ENCODE results near the gene ASIC2. TPM values are rescaled to one million over a fixed set of nuclear protein-coding genes. Genes with fewer than 3 reads are reported as not detected.

Gene ASIC2
- not detected for total RNA-seq
- not detected for polyA plus RNA-seq

DNA sequence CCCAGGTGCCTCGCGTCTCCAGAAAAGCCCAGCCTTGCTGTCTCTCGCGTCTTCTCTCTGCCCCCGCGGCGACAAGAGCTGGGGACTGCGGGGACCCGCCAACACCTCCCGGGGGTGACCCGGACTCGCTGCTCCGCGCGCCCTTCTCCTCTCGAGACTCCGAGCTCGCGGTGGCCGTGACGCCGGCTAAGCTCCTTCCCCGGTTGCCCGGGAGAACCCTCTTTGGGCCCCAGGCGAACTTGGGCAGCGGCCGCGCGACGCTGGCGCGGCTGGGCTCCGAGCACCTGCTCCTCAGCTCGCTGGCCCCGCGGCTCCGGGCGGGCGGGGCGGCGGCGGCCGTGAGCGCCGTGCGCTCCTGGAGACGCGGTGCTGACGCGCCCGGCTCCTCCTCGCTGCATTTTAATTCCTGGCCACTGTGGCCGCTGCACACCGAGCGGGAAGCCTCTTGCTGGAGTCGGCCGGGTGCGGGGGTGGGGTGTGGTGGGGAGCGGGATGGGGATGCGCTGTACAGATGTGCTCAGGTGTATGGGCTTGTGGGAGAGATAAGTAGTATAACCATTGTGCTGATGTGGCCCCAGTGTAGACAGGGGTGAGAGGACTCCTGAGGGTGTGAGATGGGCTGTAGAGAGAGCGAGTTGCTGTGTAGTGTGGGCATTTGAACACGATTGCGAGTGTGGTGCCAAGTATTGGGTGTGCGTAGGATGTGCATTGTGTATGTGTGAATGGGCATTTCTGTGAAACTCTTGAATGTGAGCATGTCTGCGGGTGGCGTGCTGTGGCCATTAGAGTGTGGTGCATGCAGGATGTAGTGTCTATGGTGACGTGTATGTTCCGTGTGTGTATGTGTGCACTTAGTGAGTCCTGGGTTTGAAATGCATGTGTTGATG is at the start of gene ASIC2:
Gene ASIC2 (minus strand): TSS at position 315 of the 887 bp plus-strand sequence.
- ChIA-PET POLR2A (no interaction called here), CTCF (no interaction called here)
- Histone ChIP-seq H3K9me3 (ENCODE audit: low read length) (no peaks in the 10 kb centered on the region), H3K4me1 (ENCODE audit: insufficient read depth, low read length) (no peaks in the 10 kb centered on the region), H3K4me3 (ENCODE audit: low read length) (no peak within 1 kb of the TSS), H3K36me3 (ENCODE audit: insufficient read depth, low read length) (no peaks in the 10 kb centered on the region), H3K27ac (ENCODE audit: low read depth, low read length) (no peak within 1 kb of the TSS), H3K27me3 (ENCODE audit: insufficient read depth, low read length, poor library complexity, severe bottlenecking) (peaks cover 7% of the 10 kb centered on the region)
- H3K36me3 Mint-ChIP-seq: peaks cover 0 to 3% (median 0%) of the 10 kb centered on the region in 3 donors
- H3K4me1 Mint-ChIP-seq: peaks cover 9 to 13% (median 12%) of the 10 kb centered on the region in 3 donors
- no peaks in the 10 kb centered on the region for H3K9me3 Mint-ChIP-seq
- H3K27me3 Mint-ChIP-seq: peaks cover 41 to 58% of the 10 kb centered on the region in 2 donors
- no peak for DNase-seq
- H3K27ac Mint-ChIP-seq: no peak within 1 kb of the TSS
- peak within 1 kb of the TSS in 2 of 7 donors; percentile 36 to 46 for H3K4me3 Mint-ChIP-seq

DNA sequence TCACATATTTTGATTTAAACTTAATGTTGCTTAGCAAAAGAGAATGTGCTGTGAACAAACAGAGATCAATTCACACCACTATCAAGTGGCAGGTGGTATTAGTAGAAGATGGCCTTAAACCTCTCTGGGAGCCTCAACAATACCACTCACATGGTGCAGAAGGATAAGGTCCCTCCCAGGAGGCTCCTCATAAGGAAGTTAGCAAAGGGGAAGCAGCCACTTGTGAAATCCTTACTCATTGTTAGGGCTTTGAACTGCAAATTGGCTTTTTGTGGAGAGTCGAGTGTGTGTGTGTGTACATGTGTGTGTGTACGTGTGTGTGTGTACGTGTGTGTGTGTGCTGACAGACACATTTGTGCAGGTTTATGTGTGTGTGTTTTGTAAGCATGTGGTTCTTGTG is 48.9 kb upstream of the ASIC2 start:
- H3K4me1 ChIP-seq (ENCODE audit: insufficient read depth, low read length): no peaks in the 10 kb centered on the region
- peaks cover 0 to 9% (median 0%) of the 10 kb centered on the region in 5 donors for H3K9me3 Mint-ChIP-seq
- H3K27ac ChIP-seq (ENCODE audit: low read depth, low read length): no peak overlapping the region
- no peaks in the 10 kb centered on the region for H3K36me3 Mint-ChIP-seq
- DNase-seq: no peak
- no peaks in the 10 kb centered on the region for H3K9me3 ChIP-seq (ENCODE audit: low read length)
- no peaks in the 10 kb centered on the region for H3K27me3 ChIP-seq (ENCODE audit: insufficient read depth, low read length, poor library complexity, severe bottlenecking)
- ChIA-PET POLR2A (no interaction called here), CTCF (no interaction called here)
- no peak overlapping the region for H3K27ac Mint-ChIP-seq
- no peaks in the 10 kb centered on the region for H3K4me1 Mint-ChIP-seq
- H3K4me3 ChIP-seq (ENCODE audit: low read length): no peak overlapping the region
- H3K4me3 Mint-ChIP-seq: no peak overlapping the region
- peaks cover 10 to 25% of the 10 kb centered on the region in 2 donors for H3K27me3 Mint-ChIP-seq
- H3K36me3 ChIP-seq (ENCODE audit: insufficient read depth, low read length): no peaks in the 10 kb centered on the region

DNA sequence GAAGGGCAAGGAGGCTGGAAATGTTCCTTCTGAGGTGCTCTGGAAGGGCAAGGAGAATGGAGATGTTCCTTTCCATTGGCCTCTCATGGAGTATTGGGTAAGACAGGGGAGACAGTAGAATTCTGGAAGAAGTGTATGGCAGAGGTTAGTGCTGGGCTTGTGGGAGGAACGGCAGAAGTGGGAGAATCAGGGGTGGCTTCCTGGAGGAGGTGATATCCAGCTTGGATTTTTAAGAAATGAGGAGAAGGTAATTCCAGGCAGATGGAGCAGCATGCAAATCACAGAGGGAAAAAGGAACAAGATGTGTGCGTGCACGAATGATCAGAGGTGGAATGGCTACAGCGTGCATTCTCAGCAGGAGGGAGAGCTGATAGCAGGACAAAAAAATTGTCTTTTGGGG is 45.1 kb upstream of the ASIC2 start:
- Histone ChIP-seq H3K9me3 (ENCODE audit: low read length) (no peaks in the 10 kb centered on the region), H3K36me3 (ENCODE audit: insufficient read depth, low read length) (no peaks in the 10 kb centered on the region), H3K27me3 (ENCODE audit: insufficient read depth, low read length, poor library complexity, severe bottlenecking) (no peaks in the 10 kb centered on the region), H3K4me1 (ENCODE audit: insufficient read depth, low read length) (no peaks in the 10 kb centered on the region), H3K27ac (ENCODE audit: low read depth, low read length) (no peak overlapping the region), H3K4me3 (ENCODE audit: low read length) (no peak overlapping the region)
- DNase-seq: no peak
- H3K9me3 Mint-ChIP-seq: peaks cover 0 to 6% (median 0%) of the 10 kb centered on the region in 5 donors
- no peak overlapping the region for H3K27ac Mint-ChIP-seq
- H3K4me1 Mint-ChIP-seq: no peaks in the 10 kb centered on the region
- peaks cover 8 to 27% of the 10 kb centered on the region in 2 donors for H3K27me3 Mint-ChIP-seq
- H3K4me3 Mint-ChIP-seq: no peak overlapping the region
- ChIA-PET POLR2A (no interaction called here), CTCF (no interaction called here)
- no peaks in the 10 kb centered on the region for H3K36me3 Mint-ChIP-seq

DNA sequence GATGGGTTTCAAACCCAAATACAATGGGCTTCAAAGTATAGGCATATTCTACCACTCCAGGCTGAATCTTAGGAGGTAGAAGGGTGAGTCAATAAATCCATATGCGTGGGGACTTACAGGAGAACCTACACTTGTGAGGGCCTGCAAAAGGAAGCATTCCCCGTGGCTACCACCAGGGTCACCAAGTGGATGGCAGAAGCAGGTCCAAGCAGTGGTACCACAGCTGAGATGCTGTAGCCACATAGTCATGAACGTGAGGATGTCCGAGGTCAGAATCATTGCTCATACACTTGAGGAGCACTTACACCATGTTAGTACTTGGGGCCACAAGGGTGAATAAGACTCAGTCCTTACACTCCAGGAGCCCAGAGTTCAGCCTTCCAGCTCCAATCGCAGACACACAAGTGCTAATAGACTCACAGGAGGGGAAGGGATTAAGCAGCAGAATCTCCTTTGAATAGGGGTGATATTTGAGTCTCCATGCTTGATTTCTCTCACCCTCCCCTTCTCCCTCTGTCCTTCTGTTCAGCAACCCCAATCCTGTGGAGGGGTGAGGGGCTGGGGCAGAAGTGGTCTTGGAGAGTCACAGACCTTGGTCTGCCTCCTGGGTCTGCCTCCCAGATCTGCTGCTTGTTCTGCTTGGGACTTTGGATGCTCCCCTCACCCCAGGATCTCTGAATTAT is 42.5 kb upstream of the ASIC2 start:
- H3K4me3 Mint-ChIP-seq: no peak overlapping the region
- H3K4me3 ChIP-seq (ENCODE audit: low read length): no peak overlapping the region
- H3K27ac ChIP-seq (ENCODE audit: low read depth, low read length): no peak overlapping the region
- CTCF ChIA-PET: no interaction called here
- no peaks in the 10 kb centered on the region for H3K4me1 ChIP-seq (ENCODE audit: insufficient read depth, low read length)
- H3K27me3 ChIP-seq (ENCODE audit: insufficient read depth, low read length, poor library complexity, severe bottlenecking): no peaks in the 10 kb centered on the region
- DNase-seq: no peak
- no peaks in the 10 kb centered on the region for H3K36me3 Mint-ChIP-seq
- no peaks in the 10 kb centered on the region for H3K4me1 Mint-ChIP-seq
- H3K27me3 Mint-ChIP-seq: peaks cover 8 to 24% of the 10 kb centered on the region in 2 donors
- POLR2A ChIA-PET: no interaction called here
- H3K9me3 Mint-ChIP-seq: peaks cover 0 to 3% (median 0%) of the 10 kb centered on the region in 5 donors
- no peaks in the 10 kb centered on the region for H3K36me3 ChIP-seq (ENCODE audit: insufficient read depth, low read length)
- no peak overlapping the region for H3K27ac Mint-ChIP-seq
- no peaks in the 10 kb centered on the region for H3K9me3 ChIP-seq (ENCODE audit: low read length)

DNA sequence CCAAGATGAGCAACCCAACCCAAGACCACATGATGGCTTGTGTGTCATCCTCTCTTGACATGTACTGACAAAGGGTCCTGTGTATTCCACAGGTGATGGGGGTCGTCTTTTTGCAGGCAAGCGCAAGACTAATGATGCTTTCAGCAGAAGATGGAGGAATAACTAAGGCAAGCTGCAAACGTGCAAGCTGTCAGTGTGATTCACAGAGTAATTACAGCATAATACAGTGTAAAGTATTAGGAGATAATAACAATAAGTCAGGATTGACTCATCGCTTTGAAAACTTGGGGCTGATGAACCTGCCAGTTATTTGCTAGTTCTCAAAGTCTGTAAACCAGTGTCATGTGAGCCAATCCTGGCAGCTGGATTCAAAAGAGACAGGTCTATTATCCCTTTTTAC is 41.6 kb upstream of the ASIC2 start:
- Mint-ChIP-seq H3K27me3 (peaks cover 10 to 21% of the 10 kb centered on the region in 2 donors), H3K27ac (no peak overlapping the region), H3K4me1 (no peaks in the 10 kb centered on the region), H3K9me3 (peaks cover 0 to 6% (median 0%) of the 10 kb centered on the region in 5 donors), H3K36me3 (no peaks in the 10 kb centered on the region), H3K4me3 (no peak overlapping the region)
- H3K4me3 ChIP-seq (ENCODE audit: low read length): no peak overlapping the region
- no peak for DNase-seq
- H3K4me1 ChIP-seq (ENCODE audit: insufficient read depth, low read length): no peaks in the 10 kb centered on the region
- CTCF ChIA-PET: no interaction called here
- no peak overlapping the region for H3K27ac ChIP-seq (ENCODE audit: low read depth, low read length)
- no peaks in the 10 kb centered on the region for H3K27me3 ChIP-seq (ENCODE audit: insufficient read depth, low read length, poor library complexity, severe bottlenecking)
- POLR2A ChIA-PET: no interaction called here
- H3K36me3 ChIP-seq (ENCODE audit: insufficient read depth, low read length): no peaks in the 10 kb centered on the region
- H3K9me3 ChIP-seq (ENCODE audit: low read length): no peaks in the 10 kb centered on the region

DNA sequence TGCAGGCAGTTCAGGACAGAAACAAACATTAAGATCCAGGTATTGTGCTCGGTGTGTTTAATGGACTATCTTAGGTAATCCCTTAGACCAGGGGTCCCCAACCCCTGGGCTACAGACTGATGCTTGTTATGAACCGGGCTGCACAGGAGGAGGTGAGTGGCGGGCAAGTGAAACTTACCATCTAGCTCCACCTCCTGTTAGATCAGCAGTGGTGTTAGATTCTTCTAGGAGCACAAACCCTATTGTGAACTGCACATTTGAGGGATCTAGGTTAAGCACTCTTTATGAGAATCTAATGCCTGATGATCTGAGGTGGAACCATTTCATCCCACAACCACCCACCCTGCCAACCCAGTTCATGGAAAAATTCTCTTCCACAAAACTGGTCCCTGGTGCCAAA is 37.8 kb upstream of the ASIC2 start:
- no peaks in the 10 kb centered on the region for H3K36me3 Mint-ChIP-seq
- POLR2A ChIA-PET: no interaction called here
- H3K9me3 ChIP-seq (ENCODE audit: low read length): no peaks in the 10 kb centered on the region
- CTCF ChIA-PET: no interaction called here
- no peak overlapping the region for H3K27ac ChIP-seq (ENCODE audit: low read depth, low read length)
- DNase-seq: no peak
- H3K36me3 ChIP-seq (ENCODE audit: insufficient read depth, low read length): no peaks in the 10 kb centered on the region
- H3K4me3 Mint-ChIP-seq: no peak overlapping the region
- H3K27me3 Mint-ChIP-seq: peaks cover 4 to 6% of the 10 kb centered on the region in 2 donors
- H3K27ac Mint-ChIP-seq: no peak overlapping the region
- H3K4me1 Mint-ChIP-seq: no peaks in the 10 kb centered on the region
- no peaks in the 10 kb centered on the region for H3K27me3 ChIP-seq (ENCODE audit: insufficient read depth, low read length, poor library complexity, severe bottlenecking)
- H3K4me3 ChIP-seq (ENCODE audit: low read length): no peak overlapping the region
- peaks cover 0 to 7% (median 3%) of the 10 kb centered on the region in 5 donors for H3K9me3 Mint-ChIP-seq
- H3K4me1 ChIP-seq (ENCODE audit: insufficient read depth, low read length): no peaks in the 10 kb centered on the region

DNA sequence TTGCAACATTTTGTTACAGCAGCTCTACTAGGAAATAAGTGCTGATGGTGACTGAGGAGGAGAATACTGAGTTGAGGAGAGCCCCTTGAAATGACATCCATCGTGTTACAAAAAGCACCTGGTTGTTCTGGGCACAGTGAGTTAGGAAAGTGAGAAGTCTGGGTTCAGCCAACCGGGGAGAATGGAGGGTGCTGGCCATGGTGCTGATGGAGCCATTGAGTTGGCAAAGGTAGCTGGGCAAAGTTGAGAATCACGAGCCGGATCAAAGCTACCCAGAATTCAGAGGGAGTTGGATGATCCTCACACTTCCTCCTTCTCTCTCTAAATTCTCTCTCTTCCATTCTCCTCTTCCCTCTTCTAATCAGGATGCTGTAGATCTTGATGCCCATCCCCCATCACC is 35.0 kb upstream of the ASIC2 start:
- no peaks in the 10 kb centered on the region for H3K9me3 ChIP-seq (ENCODE audit: low read length)
- POLR2A ChIA-PET: no interaction called here
- peaks cover 0 to 4% (median 3%) of the 10 kb centered on the region in 5 donors for H3K9me3 Mint-ChIP-seq
- no peaks in the 10 kb centered on the region for H3K36me3 ChIP-seq (ENCODE audit: insufficient read depth, low read length)
- no peaks in the 10 kb centered on the region for H3K4me1 ChIP-seq (ENCODE audit: insufficient read depth, low read length)
- peaks cover 8 to 9% of the 10 kb centered on the region in 2 donors for H3K27me3 Mint-ChIP-seq
- H3K27ac ChIP-seq (ENCODE audit: low read depth, low read length): no peak overlapping the region
- H3K4me3 Mint-ChIP-seq: no peak overlapping the region
- no peak overlapping the region for H3K27ac Mint-ChIP-seq
- H3K4me3 ChIP-seq (ENCODE audit: low read length): no peak overlapping the region
- DNase-seq: no peak
- no peaks in the 10 kb centered on the region for H3K4me1 Mint-ChIP-seq
- H3K36me3 Mint-ChIP-seq: no peaks in the 10 kb centered on the region
- H3K27me3 ChIP-seq (ENCODE audit: insufficient read depth, low read length, poor library complexity, severe bottlenecking): no peaks in the 10 kb centered on the region
- CTCF ChIA-PET: no interaction called here

DNA sequence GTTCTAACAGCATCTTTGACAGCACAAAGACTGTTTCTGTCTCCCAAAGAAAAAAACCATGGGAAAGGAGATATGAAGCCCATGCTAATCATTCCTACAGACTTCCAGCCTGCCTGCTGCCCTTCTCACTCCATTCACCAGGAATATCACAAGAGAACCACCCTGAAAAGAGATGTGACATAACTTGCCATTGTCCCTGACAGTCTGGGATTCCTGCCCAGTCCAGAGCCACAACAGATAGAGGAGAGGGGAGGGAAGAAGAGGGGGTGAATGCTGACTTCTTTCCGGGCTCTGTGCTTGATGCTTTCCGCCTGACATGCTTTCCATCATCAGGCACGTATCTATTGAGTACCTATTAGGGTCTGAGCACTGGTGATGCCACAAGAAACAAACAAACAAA is 31.6 kb upstream of the ASIC2 start:
- peak overlapping the region in 1 of 8 donors; percentile 26 for H3K27ac Mint-ChIP-seq

More for the DNA sequence above, 31.6 kb upstream of the ASIC2 start:
- Histone ChIP-seq H3K4me1 (ENCODE audit: insufficient read depth, low read length) (no peaks in the 10 kb centered on the region), H3K36me3 (ENCODE audit: insufficient read depth, low read length) (no peaks in the 10 kb centered on the region), H3K9me3 (ENCODE audit: low read length) (no peaks in the 10 kb centered on the region), H3K27me3 (ENCODE audit: insufficient read depth, low read length, poor library complexity, severe bottlenecking) (no peaks in the 10 kb centered on the region), H3K4me3 (ENCODE audit: low read length) (no peak overlapping the region), H3K27ac (ENCODE audit: low read depth, low read length) (no peak overlapping the region)
- POLR2A ChIA-PET: no interaction called here
- H3K27me3 Mint-ChIP-seq: peaks cover 6 to 9% of the 10 kb centered on the region in 2 donors
- H3K36me3 Mint-ChIP-seq: no peaks in the 10 kb centered on the region
- DNase-seq: no peak
- H3K4me3 Mint-ChIP-seq: no peak overlapping the region
- peaks cover 0 to 3% (median 1%) of the 10 kb centered on the region in 5 donors for H3K9me3 Mint-ChIP-seq
- CTCF ChIA-PET: no interaction called here
- H3K4me1 Mint-ChIP-seq: no peaks in the 10 kb centered on the region

Measured in CD8-positive, alpha-beta memory T cell (primary cell).